Panc1 (cell line): ENCODE measurements around the gene MLLT3. TPM values are rescaled to one million over a fixed set of nuclear protein-coding genes. Genes with fewer than 3 reads are reported as not detected.

ENCODE experiments used
- ATAC-seq: fragments of 200-7000 bp; cut with Tn5 transposase; 2 replicates; pipeline ENCODE4 v1.9.1; 2020; ENCODE audit warnings: mild to moderate bottlenecking, moderate library complexity
- BruUV-seq: library from RNA; stranded (reverse); fragments of 400-500 nt; replicated peaks from 2 replicates; lab custom pipeline; 2021; lab: Mats Ljungman, UMichigan
- CTCF ChIA-PET: fragments of 300-600 bp; sonication (Branson Sonifier 250); formaldehyde crosslinking; loops from one replicate; lab custom pipeline; 2022; ENCODE audit warnings: antibody characterized with exemption; lab: Charles Lee
- POLR2A ChIA-PET: fragments of 300-600 bp; sonication (Branson Sonifier 250); formaldehyde crosslinking; loops from one replicate; lab custom pipeline; 2022; ENCODE audit warnings: antibody characterized with exemption; lab: Charles Lee
- DNase-seq: peaks from one replicate; pipeline ENCODE4 v3.0.0-alpha.2; 2010; ENCODE audit warnings: low read depth, low spot score
- H3K27ac ChIP-seq: 2 replicates; pipeline ENCODE4 v1.5.1; 2011; ENCODE audit warnings: mild to moderate bottlenecking, low read length, inconsistent platforms
- H3K27me3 ChIP-seq: fragments of 200-500 bp; sonication (Bioruptor generic); 2 replicates; pipeline ENCODE4 v1.6.0; 2014; ENCODE audit warnings: low read length, inconsistent platforms; ENCODE audit not compliant: control insufficient read depth, insufficient read depth
- H3K36me3 ChIP-seq: fragments of 200-500 bp; sonication (Bioruptor generic); 2 replicates; pipeline ENCODE4 v1.5.1; 2014; ENCODE audit warnings: inconsistent platforms, mild to moderate bottlenecking, low read length, moderate library complexity; ENCODE audit not compliant: control insufficient read depth, insufficient read depth
- H3K4me1 ChIP-seq: 2 replicates; pipeline ENCODE4 v1.5.1; 2011; ENCODE audit warnings: inconsistent platforms, mild to moderate bottlenecking, low read length, moderate library complexity; ENCODE audit not compliant: control insufficient read depth, insufficient read depth
- H3K4me3 ChIP-seq, 2 experiments: 2 replicates each; pipeline ENCODE4 v1.5.1; 2011 to 2012; ENCODE audit warnings: low read depth in 2 of 2, low read length in 2 of 2, mild to moderate bottlenecking in 2 of 2, inconsistent platforms in 1 of 2, moderate library complexity in 1 of 2
- H3K9me3 ChIP-seq: fragments of 200-500 bp; sonication (Bioruptor generic); 2 replicates; pipeline ENCODE4 v1.5.1; 2014; ENCODE audit warnings: low read depth, mild to moderate bottlenecking, inconsistent platforms, low read length, moderate library complexity; ENCODE audit not compliant: control insufficient read depth, insufficient read depth
- POLR2AphosphoS5 ChIP-seq: IDR thresholded peaks from 2 replicates; pipeline ENCODE4 v1.6.1; 2012; ENCODE audit warnings: mild to moderate bottlenecking, low read depth, low read length, moderate library complexity
- SIN3A ChIP-seq: IDR thresholded peaks from 2 replicates; pipeline ENCODE4 v1.6.1; 2012; ENCODE audit warnings: low read depth, mild to moderate bottlenecking, low read length, moderate library complexity, borderline replicate concordance; ENCODE audit not compliant: insufficient read depth
- TCF7L2 ChIP-seq: IDR thresholded peaks from 2 replicates; pipeline ENCODE4 v1.6.1; 2011; ENCODE audit warnings: mild to moderate bottlenecking, low read depth, low read length, inconsistent platforms
- in situ Hi-C: cut with HindIII; loops from 2 replicates; pipeline ENCODE4 v1.10.0; 2016; ENCODE audit warnings: low sequenced_read_pairs, low pct_unique_long_range_greater_than_20kb
- intact Hi-C: fragments of 100-400 bp; cut with micrococcal nuclease; formaldehyde crosslinking; loops from one replicate; pipeline ENCODE4 v1.10.0; 2022; ENCODE audit not compliant: unreplicated experiment
- total RNA-seq: library from RNA; stranded (reverse); gene quantifications from one replicate; pipeline ENCODE4 v1.2.1, GENCODE V29; 2021; ENCODE audit not compliant: unreplicated experiment
- TF ChIP-seq, protein P1 (sequence below): fragments of 450-650 bp; IDR thresholded peaks from 2 replicates; pipeline ENCODE4 v1.5.1; 2017; ENCODE audit warnings: mild to moderate bottlenecking
- TF ChIP-seq, protein P2 (sequence below), 2 experiments: IDR thresholded peaks; 2 replicates each; pipeline ENCODE4 v1.6.1; 2011 to 2012; ENCODE audit warnings: low read depth in 2 of 2, control low read depth in 1 of 2, low read length in 1 of 2, mild to moderate bottlenecking in 1 of 2, moderate library complexity in 1 of 2; ENCODE audit not compliant: insufficient read depth in 1 of 2

MLLT3 gene
- total RNA-seq, 1 experiment from 2014 or later: 0.49 TPM

DNA sequence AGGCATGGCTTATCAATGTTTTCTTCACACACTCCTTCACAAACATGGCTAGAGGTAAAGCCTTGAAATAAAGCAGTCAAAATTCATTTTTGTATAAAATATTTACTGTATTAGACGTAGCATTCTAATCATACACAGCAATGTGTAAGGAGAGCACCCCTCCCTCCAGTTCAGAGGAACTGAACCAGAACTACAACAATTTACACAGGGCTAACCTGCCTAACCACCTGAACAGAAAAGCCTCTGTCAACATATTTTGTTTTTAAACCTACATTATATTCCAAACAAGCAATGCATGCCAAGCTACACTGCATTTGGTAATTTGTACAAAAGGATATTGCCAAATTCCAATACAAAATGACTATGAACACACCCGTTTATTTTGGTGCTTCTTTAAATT is 41.6 kb downstream of the MLLT3 start:
- intact Hi-C loops: no loop called here
- ChIA-PET POLR2A (no interaction called here), CTCF (no interaction called here)
- Histone ChIP-seq H3K36me3 (no peaks in the 10 kb centered on the region), H3K27ac (no peak overlapping the region), H3K4me1 (no peaks in the 10 kb centered on the region), H3K27me3 (no peaks in the 10 kb centered on the region), H3K9me3 (no peaks in the 10 kb centered on the region), H3K4me3 (no peak overlapping the region)
- TF ChIP-seq, protein P1, sequence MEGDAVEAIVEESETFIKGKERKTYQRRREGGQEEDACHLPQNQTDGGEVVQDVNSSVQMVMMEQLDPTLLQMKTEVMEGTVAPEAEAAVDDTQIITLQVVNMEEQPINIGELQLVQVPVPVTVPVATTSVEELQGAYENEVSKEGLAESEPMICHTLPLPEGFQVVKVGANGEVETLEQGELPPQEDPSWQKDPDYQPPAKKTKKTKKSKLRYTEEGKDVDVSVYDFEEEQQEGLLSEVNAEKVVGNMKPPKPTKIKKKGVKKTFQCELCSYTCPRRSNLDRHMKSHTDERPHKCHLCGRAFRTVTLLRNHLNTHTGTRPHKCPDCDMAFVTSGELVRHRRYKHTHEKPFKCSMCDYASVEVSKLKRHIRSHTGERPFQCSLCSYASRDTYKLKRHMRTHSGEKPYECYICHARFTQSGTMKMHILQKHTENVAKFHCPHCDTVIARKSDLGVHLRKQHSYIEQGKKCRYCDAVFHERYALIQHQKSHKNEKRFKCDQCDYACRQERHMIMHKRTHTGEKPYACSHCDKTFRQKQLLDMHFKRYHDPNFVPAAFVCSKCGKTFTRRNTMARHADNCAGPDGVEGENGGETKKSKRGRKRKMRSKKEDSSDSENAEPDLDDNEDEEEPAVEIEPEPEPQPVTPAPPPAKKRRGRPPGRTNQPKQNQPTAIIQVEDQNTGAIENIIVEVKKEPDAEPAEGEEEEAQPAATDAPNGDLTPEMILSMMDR: no peak
- TF ChIP-seq TCF7L2: no peak
- TF ChIP-seq POLR2AphosphoS5: no peak
- TF ChIP-seq SIN3A: no peak
- TF ChIP-seq, protein P2, sequence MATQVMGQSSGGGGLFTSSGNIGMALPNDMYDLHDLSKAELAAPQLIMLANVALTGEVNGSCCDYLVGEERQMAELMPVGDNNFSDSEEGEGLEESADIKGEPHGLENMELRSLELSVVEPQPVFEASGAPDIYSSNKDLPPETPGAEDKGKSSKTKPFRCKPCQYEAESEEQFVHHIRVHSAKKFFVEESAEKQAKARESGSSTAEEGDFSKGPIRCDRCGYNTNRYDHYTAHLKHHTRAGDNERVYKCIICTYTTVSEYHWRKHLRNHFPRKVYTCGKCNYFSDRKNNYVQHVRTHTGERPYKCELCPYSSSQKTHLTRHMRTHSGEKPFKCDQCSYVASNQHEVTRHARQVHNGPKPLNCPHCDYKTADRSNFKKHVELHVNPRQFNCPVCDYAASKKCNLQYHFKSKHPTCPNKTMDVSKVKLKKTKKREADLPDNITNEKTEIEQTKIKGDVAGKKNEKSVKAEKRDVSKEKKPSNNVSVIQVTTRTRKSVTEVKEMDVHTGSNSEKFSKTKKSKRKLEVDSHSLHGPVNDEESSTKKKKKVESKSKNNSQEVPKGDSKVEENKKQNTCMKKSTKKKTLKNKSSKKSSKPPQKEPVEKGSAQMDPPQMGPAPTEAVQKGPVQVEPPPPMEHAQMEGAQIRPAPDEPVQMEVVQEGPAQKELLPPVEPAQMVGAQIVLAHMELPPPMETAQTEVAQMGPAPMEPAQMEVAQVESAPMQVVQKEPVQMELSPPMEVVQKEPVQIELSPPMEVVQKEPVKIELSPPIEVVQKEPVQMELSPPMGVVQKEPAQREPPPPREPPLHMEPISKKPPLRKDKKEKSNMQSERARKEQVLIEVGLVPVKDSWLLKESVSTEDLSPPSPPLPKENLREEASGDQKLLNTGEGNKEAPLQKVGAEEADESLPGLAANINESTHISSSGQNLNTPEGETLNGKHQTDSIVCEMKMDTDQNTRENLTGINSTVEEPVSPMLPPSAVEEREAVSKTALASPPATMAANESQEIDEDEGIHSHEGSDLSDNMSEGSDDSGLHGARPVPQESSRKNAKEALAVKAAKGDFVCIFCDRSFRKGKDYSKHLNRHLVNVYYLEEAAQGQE (IDR thresholded peaks at IDR 0.05; ENCODE audit: insufficient read depth in 1 of 2, low read depth in 2 of 2, low read length in 1 of 2): no peak
- ATAC-seq (no peak), DNase-seq (no peak)
- no TSS peak for BruUV-seq
- in situ Hi-C loops: no loop called here

DNA sequence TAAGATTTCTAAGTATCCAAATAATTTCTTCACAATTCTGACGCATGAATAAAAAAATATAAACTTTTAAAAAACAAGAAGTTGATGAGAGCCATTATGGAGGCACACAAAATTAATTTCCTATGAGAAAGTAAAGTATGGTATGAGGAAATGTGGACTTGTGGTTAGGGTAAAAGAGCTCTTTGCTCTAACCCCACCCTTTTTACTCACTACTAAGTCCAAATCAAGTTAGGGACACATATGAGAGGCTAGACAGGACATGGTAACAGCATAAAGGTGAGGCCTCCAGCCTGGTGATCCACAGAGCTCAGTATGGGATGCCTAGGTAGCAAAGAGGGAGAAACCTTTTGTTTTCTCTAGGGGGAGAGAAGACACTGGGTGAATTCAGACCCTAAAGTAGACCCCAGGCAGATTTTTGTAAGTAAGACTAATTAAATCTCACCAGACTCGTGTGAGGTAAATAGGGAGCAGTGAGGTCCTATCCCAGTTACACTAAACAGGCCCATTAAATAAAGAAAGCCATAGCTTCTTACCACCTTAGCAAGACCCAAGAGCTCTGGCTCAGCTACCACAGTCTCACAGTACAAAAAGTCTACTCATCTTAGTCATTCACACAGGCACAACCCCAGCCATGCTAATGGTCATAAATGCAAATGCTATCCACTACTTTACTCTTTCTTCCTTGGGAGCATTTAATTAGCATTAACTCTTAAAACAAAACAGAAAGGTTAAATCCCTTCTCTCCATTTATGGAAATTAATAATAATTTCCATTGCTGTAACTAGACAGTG is 42.6 kb downstream of the MLLT3 start:
- no peaks in the 10 kb centered on the region for H3K4me1 ChIP-seq
- H3K9me3 ChIP-seq: no peaks in the 10 kb centered on the region
- no peaks in the 10 kb centered on the region for H3K27me3 ChIP-seq
- BruUV-seq: no TSS peak
- no peak overlapping the region for H3K27ac ChIP-seq
- intact Hi-C loops: no loop called here
- TF ChIP-seq POLR2AphosphoS5: no peak
- TF ChIP-seq, protein P1: no peak
- no peak for TF ChIP-seq TCF7L2
- TF ChIP-seq, protein P2 (IDR thresholded peaks at IDR 0.05; ENCODE audit: insufficient read depth in 1 of 2, low read depth in 2 of 2, low read length in 1 of 2): no peak
- TF ChIP-seq SIN3A: no peak
- POLR2A ChIA-PET: no interaction called here
- in situ Hi-C loops: no loop called here
- DNase-seq (no peak), ATAC-seq (no peak)
- CTCF ChIA-PET: no interaction called here
- no peaks in the 10 kb centered on the region for H3K36me3 ChIP-seq
- H3K4me3 ChIP-seq: no peak overlapping the region
